Measurements from ENCODE around the gene KCTD17.
"Not testable (repeated sequence)": the region's sequence is repeated elsewhere in the genome, so short reads cannot be mapped to it uniquely, and the experiment has no call there.

The KCTD17 gene

DNA sequence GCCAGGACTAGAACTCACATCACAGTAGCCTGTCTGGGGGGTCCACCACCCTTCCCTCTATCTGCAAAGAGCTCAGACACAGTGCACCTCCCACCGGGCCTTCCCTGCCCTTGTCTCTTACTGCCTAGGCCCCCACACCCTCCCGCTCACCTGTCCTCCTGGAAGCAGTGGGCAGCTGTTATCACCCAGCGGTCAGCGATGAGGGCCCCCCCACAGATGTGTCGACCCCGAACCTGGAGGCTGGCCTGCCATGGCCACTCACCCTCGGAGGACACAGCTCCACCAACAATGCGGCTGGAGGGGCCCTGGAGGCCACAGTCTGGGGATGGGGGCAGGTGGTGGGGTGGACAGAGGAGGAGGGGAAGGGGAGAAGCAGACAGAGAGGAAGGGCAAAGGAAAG, 18.8 kb downstream of the KCTD17 start:
- H3K4me1 Mint-ChIP-seq: peaks cover 14% of the 10 kb centered on the region
- ATAC-seq (no peak), DNase-seq (ENCODE audit: low spot score in 2 of 2) (no peak)
- H3K9me3 Mint-ChIP-seq: no peaks in the 10 kb centered on the region
- H3K36me3 Mint-ChIP-seq: peaks cover 32% of the 10 kb centered on the region
- H3K4me3 Mint-ChIP-seq: no peak overlapping the region
- no peak overlapping the region for H3K27ac Mint-ChIP-seq

DNA sequence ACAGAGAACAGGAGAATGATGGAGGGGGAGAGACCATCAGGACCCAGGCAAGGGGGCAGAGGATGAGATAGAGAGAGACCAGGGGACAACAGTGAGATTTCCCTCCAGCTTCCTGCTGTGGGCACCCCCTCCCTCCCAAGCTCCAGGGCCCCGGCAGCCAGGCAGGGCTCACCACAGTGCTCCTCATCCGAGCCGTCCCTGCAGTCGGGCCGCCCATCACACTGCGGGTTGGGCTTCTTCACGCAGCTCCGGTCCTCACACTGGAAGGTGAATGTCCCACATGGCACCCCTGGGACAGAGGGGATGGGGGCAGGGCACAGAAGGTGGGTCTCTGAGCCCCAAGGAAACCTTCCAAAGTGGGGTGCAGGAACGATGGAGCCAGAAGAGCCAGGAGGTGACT, 19.2 kb downstream of the KCTD17 start:
- peaks cover 18% of the 10 kb centered on the region for H3K4me1 Mint-ChIP-seq
- no peak overlapping the region for H3K27ac Mint-ChIP-seq
- no peak for DNase-seq (ENCODE audit: low spot score in 2 of 2)
- peaks cover 28% of the 10 kb centered on the region for H3K36me3 Mint-ChIP-seq
- H3K9me3 Mint-ChIP-seq: no peaks in the 10 kb centered on the region
- ATAC-seq: no peak
- H3K4me3 Mint-ChIP-seq: no peak overlapping the region

DNA sequence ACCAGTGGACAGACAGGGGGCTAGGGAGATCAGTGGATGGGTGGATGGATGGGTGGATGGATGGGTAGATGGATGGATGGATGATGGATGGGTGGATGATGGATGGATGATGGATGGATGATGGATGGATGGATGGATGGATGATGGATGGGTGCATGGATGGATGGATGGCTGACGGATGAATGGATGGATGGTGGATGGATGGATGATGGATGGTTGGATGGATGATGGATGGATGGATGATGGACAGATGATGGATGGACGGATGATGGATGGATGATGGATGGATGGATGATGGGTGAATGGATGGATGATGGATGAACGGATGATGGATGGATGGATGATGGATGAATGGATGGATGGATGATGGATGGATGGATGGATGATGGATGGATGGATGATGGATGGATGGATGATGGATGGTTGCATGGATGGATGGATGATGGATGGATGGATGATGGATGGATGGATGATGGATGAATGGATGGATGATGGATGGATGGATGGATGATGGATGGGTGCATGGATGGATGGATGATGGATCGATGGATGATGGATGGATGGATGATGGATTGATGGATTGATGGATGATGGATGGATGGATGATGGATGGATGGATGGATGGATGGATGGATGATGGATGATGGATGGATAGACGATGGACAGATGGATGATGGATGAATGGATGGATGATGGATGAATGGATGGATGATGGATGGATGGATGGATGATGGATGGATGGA, 20.5 kb downstream of the KCTD17 start:
- not testable (repeated sequence) for DNase-seq (ENCODE audit: low spot score in 2 of 2); H3K27ac Mint-ChIP-seq; H3K9me3 Mint-ChIP-seq; ATAC-seq; H3K4me3 Mint-ChIP-seq
- Mint-ChIP-seq H3K36me3 (peaks cover 16% of the 10 kb centered on the region), H3K4me1 (peaks cover 18% of the 10 kb centered on the region)

DNA sequence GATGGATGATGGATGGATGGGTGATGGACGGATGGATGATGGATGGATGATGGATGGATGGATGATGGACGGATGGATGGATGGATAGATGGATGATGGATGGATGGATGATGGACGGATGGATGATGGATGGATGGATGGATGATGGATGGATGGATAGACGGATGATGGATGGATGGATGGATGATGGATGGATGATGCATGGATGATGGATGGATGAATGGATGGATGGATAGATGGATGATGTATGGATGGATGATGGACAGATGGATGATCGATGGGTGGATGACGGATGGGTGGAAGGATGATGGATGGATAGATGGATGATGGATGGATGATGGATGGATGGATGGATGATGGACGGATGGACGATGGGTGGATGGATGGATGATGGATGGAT, 21.1 kb downstream of the KCTD17 start:
- DNase-seq (ENCODE audit: low spot score in 2 of 2) (no peak), ATAC-seq (no peak)
- Mint-ChIP-seq H3K4me3 (no peak overlapping the region), H3K36me3 (peaks cover 16% of the 10 kb centered on the region), H3K9me3 (no peaks in the 10 kb centered on the region), H3K4me1 (peaks cover 17% of the 10 kb centered on the region), H3K27ac (no peak overlapping the region)

DNA sequence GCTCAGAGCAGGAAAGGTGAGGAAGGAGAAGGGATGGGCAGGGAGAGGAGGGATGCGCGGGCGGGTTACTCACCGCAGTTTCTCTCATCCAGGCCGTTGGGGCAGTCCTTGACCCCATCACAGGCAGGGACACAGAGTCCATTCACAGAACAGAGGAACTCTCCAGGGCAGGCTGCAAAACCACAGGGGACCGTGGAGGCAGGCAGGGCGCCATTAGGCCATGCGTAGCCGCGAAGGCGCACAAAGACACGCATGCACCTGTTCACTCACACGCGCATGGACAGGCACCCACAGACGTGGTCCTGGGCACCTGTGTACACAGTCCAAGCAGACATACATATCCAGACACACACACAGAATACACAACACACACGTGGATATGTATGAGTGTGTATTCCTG, 23.0 kb downstream of the KCTD17 start:
- ATAC-seq (no peak), DNase-seq (ENCODE audit: low spot score in 2 of 2) (no peak)
- peak overlapping the region; percentile 67 for H3K27ac Mint-ChIP-seq
- no peaks in the 10 kb centered on the region for H3K9me3 Mint-ChIP-seq
- H3K4me3 Mint-ChIP-seq: no peak overlapping the region
- H3K36me3 Mint-ChIP-seq: peaks cover 25% of the 10 kb centered on the region
- H3K4me1 Mint-ChIP-seq: peaks cover 30% of the 10 kb centered on the region

DNA sequence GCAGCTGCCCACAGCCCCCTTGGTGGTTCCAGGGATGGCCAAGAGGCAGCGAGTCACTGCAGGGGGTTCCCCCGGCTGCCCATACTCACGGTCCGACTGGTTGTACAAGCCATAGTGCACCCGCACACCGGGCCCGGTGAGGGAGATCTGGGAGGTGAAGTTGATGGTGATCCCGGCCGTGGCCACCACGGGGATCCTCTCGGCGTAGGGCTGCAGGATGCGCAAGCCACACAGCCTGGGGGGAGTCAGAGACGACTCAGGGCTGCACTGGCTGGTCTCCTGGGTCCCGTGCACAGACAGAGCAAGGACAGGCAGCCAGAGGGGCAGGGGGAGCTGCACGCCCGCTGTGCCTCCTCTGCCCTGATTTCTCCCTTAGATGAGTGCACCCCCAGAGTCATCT, 23.5 kb downstream of the KCTD17 start:
- DNase-seq (ENCODE audit: low spot score in 2 of 2): no peak
- Mint-ChIP-seq H3K4me1 (peaks cover 35% of the 10 kb centered on the region), H3K4me3 (no peak overlapping the region), H3K27ac (peak overlapping the region; percentile 67), H3K9me3 (no peaks in the 10 kb centered on the region), H3K36me3 (peaks cover 31% of the 10 kb centered on the region)
- no peak for ATAC-seq

DNA sequence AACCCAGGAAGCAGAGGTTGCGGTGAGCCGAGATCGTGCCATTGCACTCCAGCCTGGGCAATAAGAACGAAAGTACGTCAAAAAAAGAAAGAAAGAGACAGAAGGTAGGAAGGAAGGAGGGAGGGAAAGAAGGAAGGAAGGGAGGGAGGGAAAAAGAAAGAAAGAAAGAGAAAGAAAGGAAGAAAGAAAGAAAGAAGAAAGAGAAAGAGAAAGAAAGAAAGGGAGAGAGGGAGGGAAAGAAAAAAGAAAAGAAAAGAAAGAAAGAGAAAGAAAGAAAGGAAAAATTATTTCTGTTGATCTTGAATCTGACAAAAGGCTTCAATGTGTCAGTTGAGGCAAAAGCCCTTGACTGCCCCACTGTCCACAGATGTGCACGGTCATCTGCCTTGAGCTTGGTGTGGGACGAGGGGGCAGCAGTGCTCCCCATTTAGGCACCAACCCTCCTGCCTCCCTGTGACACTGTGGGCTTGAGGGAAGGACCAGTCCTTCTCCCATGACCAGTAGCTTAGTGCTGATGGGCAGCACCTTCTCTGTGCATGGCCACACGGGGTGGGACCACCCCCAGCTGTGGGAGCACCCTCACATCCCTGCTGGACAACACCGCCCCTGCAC, 24.4 kb downstream of the KCTD17 start:
- Mint-ChIP-seq H3K4me1 (peaks cover 44% of the 10 kb centered on the region), H3K9me3 (no peaks in the 10 kb centered on the region), H3K27ac (peak overlapping the region; percentile 67), H3K36me3 (peaks cover 39% of the 10 kb centered on the region), H3K4me3 (no peak overlapping the region)
- ATAC-seq: no peak
- no peak for DNase-seq (ENCODE audit: low spot score in 2 of 2)

DNA sequence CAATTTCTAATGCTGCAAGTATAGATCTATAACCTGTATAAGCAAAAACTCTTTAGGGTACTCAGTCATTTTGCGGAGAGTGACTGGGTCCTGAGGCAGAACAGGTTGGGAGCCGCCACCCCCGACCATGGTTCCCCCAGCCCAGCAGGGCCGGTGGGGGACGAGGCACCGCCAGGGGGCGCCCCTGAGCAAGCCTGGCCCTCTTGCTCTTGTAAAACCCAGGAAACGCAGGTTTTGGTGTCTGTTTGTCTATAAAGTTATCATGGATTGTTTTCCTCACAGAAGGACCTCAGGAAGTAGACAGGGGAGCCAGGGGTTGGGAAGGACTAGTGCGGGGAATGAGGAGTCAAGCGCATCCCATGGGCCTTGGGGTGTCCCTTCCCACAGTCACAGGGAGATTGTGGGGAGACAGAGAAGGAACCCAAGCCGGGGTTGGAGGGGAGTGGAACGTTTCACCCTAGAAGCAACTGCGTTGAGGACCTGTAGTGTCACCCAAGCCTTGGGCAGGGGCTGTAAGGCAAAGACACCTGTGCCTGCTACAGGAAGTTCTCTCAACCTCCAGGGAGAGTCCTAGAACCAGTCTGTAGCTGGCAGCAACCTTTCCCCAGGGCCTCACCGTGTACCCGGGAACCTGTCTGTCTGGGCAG, 26.4 kb downstream of the KCTD17 start:
- Mint-ChIP-seq H3K9me3 (no peaks in the 10 kb centered on the region), H3K4me3 (peak overlapping the region; percentile 78)
- ATAC-seq: peak; percentile 33

DNA sequence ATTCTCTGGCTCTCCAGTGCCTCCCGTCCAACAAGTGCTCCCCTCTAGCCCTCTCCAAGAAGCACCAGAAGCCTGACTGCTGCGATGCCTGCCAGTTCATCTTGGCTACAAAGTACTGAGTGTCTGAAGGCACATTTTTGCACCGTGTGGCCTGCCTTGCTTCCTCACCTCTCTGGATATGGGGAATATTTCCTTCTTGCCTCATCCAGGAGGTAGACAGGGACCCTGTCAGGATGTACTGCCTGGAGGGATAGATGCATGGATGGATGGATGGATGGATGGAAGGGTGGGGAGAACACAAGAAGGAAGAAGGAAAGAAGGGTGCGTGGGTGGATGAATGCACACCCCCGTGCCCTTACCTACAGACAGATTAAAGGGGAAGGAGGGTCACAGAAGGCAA, 27.6 kb downstream of the KCTD17 start:
- Mint-ChIP-seq H3K4me3 (peak overlapping the region; percentile 78), H3K36me3 (peaks cover 71% of the 10 kb centered on the region), H3K4me1 (peaks cover 76% of the 10 kb centered on the region), H3K9me3 (no peaks in the 10 kb centered on the region), H3K27ac (peak overlapping the region; percentile 99)
- ATAC-seq (no peak), DNase-seq (ENCODE audit: low spot score in 2 of 2) (peak in 1 of 2 donors; percentile 67)

More for the DNA sequence above, 26.4 kb downstream of the KCTD17 start:
- DNase-seq (ENCODE audit: low spot score in 2 of 2): peak; percentile 92 to 94
- H3K36me3 Mint-ChIP-seq: peaks cover 58% of the 10 kb centered on the region
- H3K4me1 Mint-ChIP-seq: peaks cover 63% of the 10 kb centered on the region
- peak overlapping the region; percentile 99 for H3K27ac Mint-ChIP-seq

DNA sequence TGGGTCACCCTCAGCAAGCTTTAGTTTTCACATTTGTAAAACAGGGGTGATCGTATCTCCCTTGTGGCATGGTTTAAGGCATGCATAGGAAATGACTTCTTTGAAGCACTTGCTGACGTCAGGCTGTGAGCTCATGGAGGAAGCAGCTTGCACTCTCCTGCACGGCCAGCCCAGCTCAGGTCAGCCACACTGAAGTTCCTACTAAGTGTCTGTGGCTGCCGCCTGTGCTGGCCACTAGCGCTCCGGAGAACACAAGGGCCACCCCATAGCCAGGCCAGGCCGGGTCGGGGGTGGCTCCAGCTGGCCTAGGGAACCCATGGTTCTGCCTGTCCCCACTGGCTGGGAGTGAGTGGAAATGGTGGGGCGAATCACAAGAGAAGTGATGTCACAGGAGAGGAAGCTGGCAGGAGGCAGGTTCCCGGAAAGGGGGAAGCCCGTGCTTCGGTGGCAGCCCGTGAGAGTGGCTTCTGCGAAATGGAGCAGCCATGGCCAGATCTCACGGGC, 28.2 kb downstream of the KCTD17 start:
- H3K4me3 Mint-ChIP-seq: peak overlapping the region; percentile 78
- peak; percentile 85 for ATAC-seq

DNA sequence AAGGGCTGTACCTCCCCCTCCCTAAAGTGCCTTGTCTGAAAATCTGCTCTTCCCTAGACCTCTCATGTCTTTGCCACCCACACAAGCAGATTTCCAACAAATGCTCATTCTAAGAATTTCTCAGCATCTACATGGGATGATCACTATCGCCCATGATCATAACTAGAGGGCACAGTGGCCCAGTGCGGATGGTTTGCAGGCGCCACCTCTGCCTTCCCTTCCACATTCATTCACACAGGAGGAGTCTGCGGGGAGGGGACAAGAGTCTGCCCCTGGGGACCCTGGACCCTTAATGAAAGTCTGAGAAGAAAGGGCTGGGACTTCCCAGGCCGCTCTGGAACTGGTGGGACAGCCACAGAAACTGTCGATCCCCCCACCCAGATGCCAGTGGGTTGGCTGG, 28.9 kb downstream of the KCTD17 start:
- no peak for DNase-seq (ENCODE audit: low spot score in 2 of 2)
- H3K4me1 Mint-ChIP-seq: peaks cover 88% of the 10 kb centered on the region
- peak; percentile 7 for ATAC-seq
- H3K4me3 Mint-ChIP-seq: peak overlapping the region; percentile 78
- peak overlapping the region; percentile 99 for H3K27ac Mint-ChIP-seq
- peaks cover 83% of the 10 kb centered on the region for H3K36me3 Mint-ChIP-seq
- no peaks in the 10 kb centered on the region for H3K9me3 Mint-ChIP-seq

More for the DNA sequence above, 28.2 kb downstream of the KCTD17 start:
- Mint-ChIP-seq H3K27ac (peak overlapping the region; percentile 99), H3K4me1 (peaks cover 81% of the 10 kb centered on the region), H3K36me3 (peaks cover 76% of the 10 kb centered on the region), H3K9me3 (no peaks in the 10 kb centered on the region)
- DNase-seq (ENCODE audit: low spot score in 2 of 2): peak; percentile 68 to 90

DNA sequence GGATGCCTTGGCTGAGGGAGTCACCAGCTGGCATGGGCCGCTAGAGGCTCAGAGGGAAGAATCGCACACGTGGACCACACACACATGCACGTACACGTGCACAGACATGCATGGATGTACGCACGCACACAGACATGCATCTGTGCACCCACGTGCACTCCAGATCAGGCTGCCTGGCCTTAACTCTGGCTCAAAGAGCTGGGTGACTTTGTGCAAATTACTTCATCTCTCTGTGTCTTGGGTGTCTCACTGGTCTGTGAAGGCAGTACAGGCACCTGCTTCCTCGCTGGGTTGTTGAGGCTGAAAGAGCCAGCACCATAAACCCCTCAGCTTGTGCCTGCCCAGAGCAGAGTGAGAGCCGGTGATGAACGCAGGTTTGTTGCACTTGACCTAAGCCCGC, 29.3 kb downstream of the KCTD17 start:
- Mint-ChIP-seq H3K4me1 (peaks cover 87% of the 10 kb centered on the region), H3K27ac (peak overlapping the region; percentile 99), H3K9me3 (no peaks in the 10 kb centered on the region), H3K4me3 (peak overlapping the region; percentile 78), H3K36me3 (peaks cover 87% of the 10 kb centered on the region)
- ATAC-seq (no peak), DNase-seq (ENCODE audit: low spot score in 2 of 2) (no peak)

DNA sequence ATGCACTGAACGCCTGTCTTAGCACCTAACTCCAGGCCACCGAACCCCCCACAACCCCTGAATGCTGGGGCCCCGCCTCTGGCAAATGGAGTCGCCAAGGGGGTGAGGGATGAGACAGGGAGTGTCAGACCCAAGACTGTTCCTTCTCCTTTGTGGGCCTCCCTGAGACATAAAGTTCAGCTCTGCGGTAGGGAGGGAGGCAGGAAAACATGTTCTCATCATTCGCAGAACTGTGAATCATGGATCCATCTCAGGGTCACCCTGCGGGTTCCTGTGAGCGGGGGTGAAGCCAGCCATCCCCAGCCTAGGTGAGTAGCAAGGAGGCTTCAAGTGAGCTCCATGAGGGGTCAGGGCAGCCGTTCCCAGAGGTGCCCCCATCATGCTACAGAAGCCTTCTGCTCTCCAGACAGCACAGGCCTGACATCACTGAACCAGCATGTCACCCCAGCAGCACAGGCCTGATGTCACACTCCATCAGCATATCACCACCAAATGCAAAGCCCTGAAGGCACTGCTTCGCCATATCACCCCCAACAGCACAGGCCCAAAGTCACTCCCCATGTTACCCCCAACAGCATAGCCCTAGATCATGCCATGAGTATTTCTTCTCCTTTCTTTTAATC, 30.8 kb downstream of the KCTD17 start:
- H3K4me1 Mint-ChIP-seq: peaks cover 81% of the 10 kb centered on the region
- ATAC-seq: peak; percentile 64
- peak overlapping the region; percentile 99 for H3K27ac Mint-ChIP-seq
- peaks cover 91% of the 10 kb centered on the region for H3K36me3 Mint-ChIP-seq
- no peak for DNase-seq (ENCODE audit: low spot score in 2 of 2)
- H3K4me3 Mint-ChIP-seq: peak overlapping the region; percentile 78
- no peaks in the 10 kb centered on the region for H3K9me3 Mint-ChIP-seq

DNA sequence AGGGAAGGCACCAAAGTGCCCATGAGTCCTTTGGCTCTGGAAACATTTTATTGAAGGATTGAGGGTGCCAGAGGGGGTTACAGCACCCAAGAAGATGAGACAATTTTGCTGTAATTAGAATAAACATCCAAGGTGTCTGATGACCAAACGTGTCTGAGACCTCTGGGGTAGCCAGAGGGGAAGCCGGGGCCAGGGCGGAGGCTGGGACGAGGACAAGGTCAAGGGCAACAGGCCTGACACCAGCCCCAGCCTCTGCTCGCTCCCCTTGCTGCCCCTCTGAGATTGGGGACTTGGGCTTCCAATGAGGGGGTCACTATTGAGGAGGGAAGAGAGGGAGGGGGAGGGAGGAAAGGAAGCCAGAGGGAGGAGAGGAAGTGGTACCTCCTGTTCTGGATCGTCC, 32.4 kb downstream of the KCTD17 start:
- ATAC-seq (no peak), DNase-seq (ENCODE audit: low spot score in 2 of 2) (no peak)
- Mint-ChIP-seq H3K27ac (peak overlapping the region; percentile 99), H3K4me3 (peak overlapping the region; percentile 78), H3K4me1 (peaks cover 83% of the 10 kb centered on the region), H3K36me3 (peaks cover 92% of the 10 kb centered on the region), H3K9me3 (no peaks in the 10 kb centered on the region)

DNA sequence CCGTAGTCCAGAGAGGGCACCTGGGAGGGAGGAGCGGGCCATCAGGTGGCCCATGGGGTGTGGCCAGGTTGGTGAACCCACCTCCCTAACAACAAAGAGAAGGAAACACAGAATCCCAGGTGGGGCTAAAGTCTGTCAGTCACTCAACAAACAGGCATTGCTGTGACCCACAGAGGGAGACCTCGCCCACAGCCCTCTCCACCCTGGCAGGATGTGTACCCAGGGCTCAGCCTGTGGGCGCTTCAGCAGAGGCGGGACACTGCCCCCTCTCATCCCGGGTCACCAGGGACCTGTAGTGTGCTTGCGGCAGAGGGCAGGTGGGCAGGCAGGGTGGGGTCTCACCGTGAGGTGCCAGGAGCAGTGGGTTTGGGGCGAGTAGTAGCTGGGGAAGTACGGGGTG, 32.8 kb downstream of the KCTD17 start:
- H3K27ac Mint-ChIP-seq: peak overlapping the region; percentile 99

More for the DNA sequence above, 32.8 kb downstream of the KCTD17 start:
- no peak for ATAC-seq
- no peak for DNase-seq (ENCODE audit: low spot score in 2 of 2)
- H3K9me3 Mint-ChIP-seq: no peaks in the 10 kb centered on the region
- H3K36me3 Mint-ChIP-seq: peaks cover 92% of the 10 kb centered on the region
- peak overlapping the region; percentile 78 for H3K4me3 Mint-ChIP-seq
- peaks cover 81% of the 10 kb centered on the region for H3K4me1 Mint-ChIP-seq

All from stimulated activated effector memory CD8-positive, alpha-beta T cell treated with anti-CD3 and anti-CD28 coated beads, Interleukin-12 subunit alpha, Interleukin-12 subunit beta, amount 100 ng/mL, for 72 hours (primary cell).